Measurements from ENCODE around the gene RSF1.

RSF1 gene

DNA sequence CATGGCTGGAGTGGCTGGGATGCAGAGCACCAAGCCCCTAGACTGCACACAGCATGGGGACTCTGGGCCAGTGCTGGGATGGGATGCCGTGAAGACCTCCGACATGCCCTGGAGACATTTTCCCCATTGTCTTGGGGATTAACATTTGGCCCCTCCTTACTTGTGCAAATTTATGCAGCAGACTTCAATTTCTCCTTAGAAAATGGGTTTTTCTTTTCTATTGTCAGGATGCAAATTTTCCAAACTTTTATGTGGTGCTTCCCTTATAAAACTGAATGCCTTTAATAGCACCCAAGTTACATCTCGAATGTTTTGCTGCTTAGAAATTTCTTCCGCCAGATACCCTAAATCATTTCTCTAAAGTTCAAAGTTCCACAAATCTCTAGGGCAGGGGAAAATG is 29.2 kb downstream of the RSF1 start:
- Histone ChIP-seq H3K4me1 (no peaks in the 10 kb centered on the region), H3K9me3 (no peaks in the 10 kb centered on the region; the same call in 1 of the 2 replicates)
- TF ChIP-seq, protein P1, sequence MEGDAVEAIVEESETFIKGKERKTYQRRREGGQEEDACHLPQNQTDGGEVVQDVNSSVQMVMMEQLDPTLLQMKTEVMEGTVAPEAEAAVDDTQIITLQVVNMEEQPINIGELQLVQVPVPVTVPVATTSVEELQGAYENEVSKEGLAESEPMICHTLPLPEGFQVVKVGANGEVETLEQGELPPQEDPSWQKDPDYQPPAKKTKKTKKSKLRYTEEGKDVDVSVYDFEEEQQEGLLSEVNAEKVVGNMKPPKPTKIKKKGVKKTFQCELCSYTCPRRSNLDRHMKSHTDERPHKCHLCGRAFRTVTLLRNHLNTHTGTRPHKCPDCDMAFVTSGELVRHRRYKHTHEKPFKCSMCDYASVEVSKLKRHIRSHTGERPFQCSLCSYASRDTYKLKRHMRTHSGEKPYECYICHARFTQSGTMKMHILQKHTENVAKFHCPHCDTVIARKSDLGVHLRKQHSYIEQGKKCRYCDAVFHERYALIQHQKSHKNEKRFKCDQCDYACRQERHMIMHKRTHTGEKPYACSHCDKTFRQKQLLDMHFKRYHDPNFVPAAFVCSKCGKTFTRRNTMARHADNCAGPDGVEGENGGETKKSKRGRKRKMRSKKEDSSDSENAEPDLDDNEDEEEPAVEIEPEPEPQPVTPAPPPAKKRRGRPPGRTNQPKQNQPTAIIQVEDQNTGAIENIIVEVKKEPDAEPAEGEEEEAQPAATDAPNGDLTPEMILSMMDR (IDR thresholded peaks at IDR 0.05; ENCODE audit: low read depth, low read length) = no peak

GRCh38 chr11:77789731-77790476 is 30.6 kb downstream of the RSF1 start:
- TF ChIP-seq, protein P1 (IDR thresholded peaks at IDR 0.05; ENCODE audit: low read depth, low read length) = no peak
- no peaks in the 10 kb centered on the region; the same call in 1 of the 2 replicates for H3K9me3 ChIP-seq
- no peak overlapping the region for H3K4me3 ChIP-seq (ENCODE audit: low read depth, low read length)
- no peaks in the 10 kb centered on the region for H3K27me3 ChIP-seq
- H3K36me3 ChIP-seq = no peaks in the 10 kb centered on the region; the same call in none of the 2 replicates
- no peaks in the 10 kb centered on the region for H3K4me1 ChIP-seq
- DNase-seq = no peak

More for the DNA sequence above, 29.2 kb downstream of the RSF1 start:
- H3K36me3 ChIP-seq = no peaks in the 10 kb centered on the region; the same call in none of the 2 replicates
- H3K4me3 ChIP-seq (ENCODE audit: low read depth, low read length) = no peak overlapping the region
- no peaks in the 10 kb centered on the region for H3K27me3 ChIP-seq
- no peak for DNase-seq

- TF ChIP-seq, protein P1 (IDR thresholded peaks at IDR 0.05; ENCODE audit: low read depth, low read length) = no peak
- no peaks in the 10 kb centered on the region for H3K27me3 ChIP-seq
- H3K36me3 ChIP-seq = no peaks in the 10 kb centered on the region; the same call in none of the 2 replicates
- H3K9me3 ChIP-seq = no peaks in the 10 kb centered on the region; the same call in 1 of the 2 replicates
- H3K4me1 ChIP-seq = no peaks in the 10 kb centered on the region
- DNase-seq = no peak
- H3K4me3 ChIP-seq (ENCODE audit: low read depth, low read length) = no peak overlapping the region
These were observed 31.3 kb downstream of the RSF1 start for GRCh38 chr11:77789061-77789730.

- H3K9me3 ChIP-seq = no peaks in the 10 kb centered on the region
- no peaks in the 10 kb centered on the region for H3K27me3 ChIP-seq
- TF ChIP-seq, protein P1 (IDR thresholded peaks at IDR 0.05; ENCODE audit: low read depth, low read length) = no peak
- no peaks in the 10 kb centered on the region; the same call in 1 of the 2 replicates for H3K36me3 ChIP-seq
- no peaks in the 10 kb centered on the region for H3K4me1 ChIP-seq
- DNase-seq = no peak
- H3K4me3 ChIP-seq (ENCODE audit: low read depth, low read length) = no peak overlapping the region
These were observed 36.0 kb downstream of the RSF1 start for GRCh38 chr11:77784572-77784971.

DNA sequence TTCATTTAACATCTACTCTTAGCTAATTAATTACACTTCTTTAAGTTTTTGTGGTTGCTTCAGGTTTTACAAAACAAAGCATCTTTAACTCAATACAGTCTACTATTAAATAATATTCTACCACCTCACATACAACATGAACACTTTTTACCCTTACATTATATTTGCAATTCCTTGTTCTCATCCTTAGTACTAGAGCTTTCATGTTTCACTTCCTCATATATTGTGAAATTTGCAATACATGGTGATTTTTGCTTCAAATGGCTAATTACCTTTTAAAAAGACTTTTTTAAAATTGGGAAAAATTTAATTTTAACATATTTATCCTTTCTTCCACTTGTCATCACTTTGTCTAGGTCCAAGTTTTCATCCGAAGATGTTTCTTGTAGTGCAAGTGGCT is 37.5 kb downstream of the RSF1 start:
- no peaks in the 10 kb centered on the region for H3K4me1 ChIP-seq
- TF ChIP-seq, protein P1 (IDR thresholded peaks at IDR 0.05; ENCODE audit: low read depth, low read length) = no peak
- no peak overlapping the region for H3K4me3 ChIP-seq (ENCODE audit: low read depth, low read length)
- H3K36me3 ChIP-seq = no peaks in the 10 kb centered on the region; the same call in 1 of the 2 replicates
- H3K9me3 ChIP-seq = no peaks in the 10 kb centered on the region
- DNase-seq = no peak
- H3K27me3 ChIP-seq = no peaks in the 10 kb centered on the region

- H3K36me3 ChIP-seq = no peaks in the 10 kb centered on the region
These were observed 40.6 kb downstream of the RSF1 start for GRCh38 chr11:77779935-77780334.

More at GRCh38 chr11:77779935-77780334, 40.6 kb downstream of the RSF1 start:
- no peaks in the 10 kb centered on the region for H3K4me1 ChIP-seq
- no peaks in the 10 kb centered on the region for H3K27me3 ChIP-seq
- H3K4me3 ChIP-seq (ENCODE audit: low read depth, low read length) = no peak overlapping the region
- TF ChIP-seq, protein P1 (IDR thresholded peaks at IDR 0.05; ENCODE audit: low read depth, low read length) = no peak
- no peak for DNase-seq
- H3K9me3 ChIP-seq = no peaks in the 10 kb centered on the region

Data from BE2C (cell line).